ENCODE results near the gene ZCCHC7. TPM values are rescaled to one million over a fixed set of nuclear protein-coding genes. Genes with fewer than 3 reads are reported as not detected.
"Not testable (repeated sequence)": the region's sequence is repeated elsewhere in the genome, so short reads cannot be mapped to it uniquely, and the experiment has no call there.

ZCCHC7 gene
- total and polyA plus RNA-seq, 2 experiments from 2014 or later: 29.8 to 38.8 TPM

DNA sequence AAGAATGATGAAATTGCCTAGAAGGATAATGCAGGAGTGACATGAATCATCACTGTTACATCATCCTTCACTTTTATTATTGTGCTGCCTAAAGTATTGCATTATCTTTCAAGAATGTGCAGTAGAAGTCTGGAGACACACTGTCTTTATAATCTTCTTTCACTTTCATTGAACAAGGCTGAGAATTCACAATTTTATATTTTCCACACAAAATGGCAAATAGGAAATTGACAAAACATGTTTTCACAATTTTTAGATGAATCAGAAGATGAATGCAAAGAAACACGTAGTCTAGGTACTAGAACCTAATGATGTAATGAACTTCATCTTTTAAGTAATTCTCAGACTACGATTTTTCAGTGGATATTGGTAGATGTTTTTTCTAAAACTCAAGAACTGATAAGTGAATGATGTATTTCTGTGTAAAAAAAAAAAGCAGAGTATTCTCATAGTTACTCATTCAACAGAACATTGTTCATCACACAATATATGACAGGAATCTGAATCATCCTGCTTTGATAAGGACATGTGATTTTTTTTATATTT lies 170.6 kb downstream of the ZCCHC7 start:
- no peaks in the 10 kb centered on the region; the same call in 2 of the 3 replicates for H3K9me3 Mint-ChIP-seq
- no peaks in the 10 kb centered on the region for H3K36me3 Mint-ChIP-seq (ENCODE audit: low read depth)
- Histone ChIP-seq H4K20me1 (replicated peaks; ENCODE audit: insufficient read depth) (no peaks in the 10 kb centered on the region), H3K4me2 (no peak overlapping the region), H3F3A (replicated peaks; ENCODE audit: low read depth) (no peaks in the 10 kb centered on the region), H3K4me1 (ENCODE audit: insufficient read depth) (peaks cover 8% of the 10 kb centered on the region), H3K27ac (ENCODE audit: low read depth) (no peak overlapping the region), H3K9me2 (ENCODE audit: insufficient read depth) (no peaks in the 10 kb centered on the region), H2AFZ (no peak overlapping the region), H3K27me3 (ENCODE audit: insufficient read depth) (no peaks in the 10 kb centered on the region), H3K36me3 (ENCODE audit: insufficient read depth) (no peaks in the 10 kb centered on the region), H3K79me2 (replicated peaks; ENCODE audit: insufficient read depth) (peaks cover 7% of the 10 kb centered on the region), H3K4me3 (no peak overlapping the region)
- DNase-seq (ENCODE audit: low spot score) (no peak), ATAC-seq (no peak)
- H3K27me3 Mint-ChIP-seq (ENCODE audit: insufficient read depth, low read depth, poor library complexity): no peaks in the 10 kb centered on the region
- TF ChIP-seq, protein P1, sequence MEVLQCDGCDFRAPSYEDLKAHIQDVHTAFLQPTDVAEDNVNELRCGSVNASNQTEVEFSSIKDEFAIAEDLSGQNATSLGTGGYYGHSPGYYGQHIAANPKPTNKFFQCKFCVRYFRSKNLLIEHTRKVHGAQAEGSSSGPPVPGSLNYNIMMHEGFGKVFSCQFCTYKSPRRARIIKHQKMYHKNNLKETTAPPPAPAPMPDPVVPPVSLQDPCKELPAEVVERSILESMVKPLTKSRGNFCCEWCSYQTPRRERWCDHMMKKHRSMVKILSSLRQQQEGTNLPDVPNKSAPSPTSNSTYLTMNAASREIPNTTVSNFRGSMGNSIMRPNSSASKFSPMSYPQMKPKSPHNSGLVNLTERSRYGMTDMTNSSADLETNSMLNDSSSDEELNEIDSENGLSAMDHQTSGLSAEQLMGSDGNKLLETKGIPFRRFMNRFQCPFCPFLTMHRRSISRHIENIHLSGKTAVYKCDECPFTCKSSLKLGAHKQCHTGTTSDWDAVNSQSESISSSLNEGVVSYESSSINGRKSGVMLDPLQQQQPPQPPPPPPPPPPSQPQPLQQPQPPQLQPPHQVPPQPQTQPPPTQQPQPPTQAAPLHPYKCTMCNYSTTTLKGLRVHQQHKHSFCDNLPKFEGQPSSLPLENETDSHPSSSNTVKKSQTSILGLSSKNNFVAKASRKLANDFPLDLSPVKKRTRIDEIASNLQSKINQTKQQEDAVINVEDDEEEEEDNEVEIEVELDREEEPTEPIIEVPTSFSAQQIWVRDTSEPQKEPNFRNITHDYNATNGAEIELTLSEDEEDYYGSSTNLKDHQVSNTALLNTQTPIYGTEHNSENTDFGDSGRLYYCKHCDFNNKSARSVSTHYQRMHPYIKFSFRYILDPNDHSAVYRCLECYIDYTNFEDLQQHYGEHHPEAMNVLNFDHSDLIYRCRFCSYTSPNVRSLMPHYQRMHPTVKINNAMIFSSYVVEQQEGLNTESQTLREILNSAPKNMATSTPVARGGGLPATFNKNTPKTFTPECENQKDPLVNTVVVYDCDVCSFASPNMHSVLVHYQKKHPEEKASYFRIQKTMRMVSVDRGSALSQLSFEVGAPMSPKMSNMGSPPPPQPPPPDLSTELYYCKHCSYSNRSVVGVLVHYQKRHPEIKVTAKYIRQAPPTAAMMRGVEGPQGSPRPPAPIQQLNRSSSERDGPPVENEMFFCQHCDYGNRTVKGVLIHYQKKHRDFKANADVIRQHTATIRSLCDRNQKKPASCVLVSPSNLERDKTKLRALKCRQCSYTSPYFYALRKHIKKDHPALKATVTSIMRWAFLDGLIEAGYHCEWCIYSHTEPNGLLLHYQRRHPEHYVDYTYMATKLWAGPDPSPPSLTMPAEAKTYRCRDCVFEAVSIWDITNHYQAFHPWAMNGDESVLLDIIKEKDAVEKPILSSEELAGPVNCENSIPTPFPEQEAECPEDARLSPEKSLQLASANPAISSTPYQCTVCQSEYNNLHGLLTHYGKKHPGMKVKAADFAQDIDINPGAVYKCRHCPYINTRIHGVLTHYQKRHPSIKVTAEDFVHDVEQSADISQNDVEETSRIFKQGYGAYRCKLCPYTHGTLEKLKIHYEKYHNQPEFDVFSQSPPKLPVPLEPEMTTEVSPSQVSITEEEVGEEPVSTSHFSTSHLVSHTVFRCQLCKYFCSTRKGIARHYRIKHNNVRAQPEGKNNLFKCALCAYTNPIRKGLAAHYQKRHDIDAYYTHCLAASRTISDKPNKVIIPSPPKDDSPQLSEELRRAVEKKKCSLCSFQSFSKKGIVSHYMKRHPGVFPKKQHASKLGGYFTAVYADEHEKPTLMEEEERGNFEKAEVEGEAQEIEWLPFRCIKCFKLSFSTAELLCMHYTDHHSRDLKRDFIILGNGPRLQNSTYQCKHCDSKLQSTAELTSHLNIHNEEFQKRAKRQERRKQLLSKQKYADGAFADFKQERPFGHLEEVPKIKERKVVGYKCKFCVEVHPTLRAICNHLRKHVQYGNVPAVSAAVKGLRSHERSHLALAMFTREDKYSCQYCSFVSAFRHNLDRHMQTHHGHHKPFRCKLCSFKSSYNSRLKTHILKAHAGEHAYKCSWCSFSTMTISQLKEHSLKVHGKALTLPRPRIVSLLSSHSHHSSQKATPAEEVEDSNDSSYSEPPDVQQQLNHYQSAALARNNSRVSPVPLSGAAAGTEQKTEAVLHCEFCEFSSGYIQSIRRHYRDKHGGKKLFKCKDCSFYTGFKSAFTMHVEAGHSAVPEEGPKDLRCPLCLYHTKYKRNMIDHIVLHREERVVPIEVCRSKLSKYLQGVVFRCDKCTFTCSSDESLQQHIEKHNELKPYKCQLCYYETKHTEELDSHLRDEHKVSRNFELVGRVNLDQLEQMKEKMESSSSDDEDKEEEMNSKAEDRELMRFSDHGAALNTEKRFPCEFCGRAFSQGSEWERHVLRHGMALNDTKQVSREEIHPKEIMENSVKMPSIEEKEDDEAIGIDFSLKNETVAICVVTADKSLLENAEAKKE (CRISPR knock-in tag; IDR thresholded peaks at IDR 0.05): no peak
- TF ChIP-seq CREB1 (CRISPR knock-in tag; IDR thresholded peaks at IDR 0.05; ENCODE audit: low read depth) (no peak), EZH2phosphoT487 (IDR thresholded peaks at IDR 0.05; ENCODE audit: unreplicated experiment) (no peak), EZH2 (IDR thresholded peaks at IDR 0.05; ENCODE audit: low read depth, unreplicated experiment) (no peak), STAT1 (IDR thresholded peaks at IDR 0.05; ENCODE audit: unreplicated experiment) (no peak), POLR2AphosphoS5 (IDR thresholded peaks at IDR 0.05; ENCODE audit: low read depth) (no peak), NANOG (IDR thresholded peaks at IDR 0.05; ENCODE audit: borderline replicate concordance) (no peak), ZNF114 (CRISPR knock-in tag; IDR thresholded peaks at IDR 0.05) (no peak), JUNB (IDR thresholded peaks at IDR 0.05; ENCODE audit: unreplicated experiment) (no peak), REST (IDR thresholded peaks at IDR 0.05; ENCODE audit: unreplicated experiment) (no peak), ETS1 (IDR thresholded peaks at IDR 0.05) (no peak)
- H3K4me3 Mint-ChIP-seq: no peak overlapping the region
- H3K27ac Mint-ChIP-seq: no peak overlapping the region
- peaks cover 8% of the 10 kb centered on the region for H3K4me1 Mint-ChIP-seq

DNA sequence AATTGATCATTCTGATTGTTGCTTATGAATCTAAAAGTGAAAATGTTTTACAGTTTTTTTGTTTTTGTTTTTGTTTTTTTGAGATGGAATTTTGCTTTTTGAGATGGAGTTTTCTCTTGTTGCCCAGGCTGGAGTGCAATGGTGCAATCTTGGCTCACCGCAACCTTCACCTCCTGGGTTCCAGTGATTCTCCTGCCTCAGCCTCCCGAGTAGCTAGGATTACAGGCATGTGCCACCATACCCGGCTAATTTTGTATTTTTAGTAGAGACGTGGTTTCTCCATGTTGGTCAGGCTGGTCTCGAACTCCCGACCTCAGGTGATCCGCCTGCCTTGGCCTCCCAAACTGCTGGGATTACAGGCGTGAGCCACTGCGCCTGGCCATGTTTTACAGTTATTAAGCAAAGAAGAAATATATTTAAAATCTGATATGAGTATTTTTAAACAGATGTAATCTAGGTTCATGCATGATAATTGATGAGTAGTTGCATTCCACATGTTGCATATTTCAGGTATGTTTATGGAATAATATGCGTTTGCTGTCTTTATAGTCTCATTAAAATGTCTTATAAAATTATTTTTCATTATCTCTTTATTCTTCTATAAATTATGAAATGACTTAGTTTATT lies 171.4 kb downstream of the ZCCHC7 start:
- not testable (repeated sequence) for H3K4me1 ChIP-seq (ENCODE audit: insufficient read depth); H3K4me3 Mint-ChIP-seq; H3K27me3 ChIP-seq (ENCODE audit: insufficient read depth); H4K20me1 ChIP-seq (replicated peaks; ENCODE audit: insufficient read depth); H3K9me2 ChIP-seq (ENCODE audit: insufficient read depth); H3K4me1 Mint-ChIP-seq; H3K27ac ChIP-seq (ENCODE audit: low read depth); ATAC-seq; H3K27ac Mint-ChIP-seq; H3K4me2 ChIP-seq; H3K79me2 ChIP-seq (replicated peaks; ENCODE audit: insufficient read depth); H3F3A ChIP-seq (replicated peaks; ENCODE audit: low read depth); H3K4me3 ChIP-seq; H3K36me3 ChIP-seq (ENCODE audit: insufficient read depth); H3K36me3 Mint-ChIP-seq (ENCODE audit: low read depth); H3K9me3 Mint-ChIP-seq; DNase-seq (ENCODE audit: low spot score); H3K27me3 Mint-ChIP-seq (ENCODE audit: insufficient read depth, low read depth, poor library complexity); H2AFZ ChIP-seq
